Measurements from ENCODE around the gene KLF15.

GRCh38 chr3:126316031-126316461 is 41.2 kb downstream of the KLF15 start:
- no peak for TF ChIP-seq POLR2AphosphoS5 (IDR thresholded peaks at IDR 0.05; ENCODE audit: low read depth, low read length)
- no peak for TF ChIP-seq POLR2A (IDR thresholded peaks at IDR 0.05; ENCODE audit: low read depth, low read length)
- TF ChIP-seq POU2F2 (IDR thresholded peaks at IDR 0.05; ENCODE audit: low read depth, low read length): no peak
- no peak for TF ChIP-seq TAF1 (IDR thresholded peaks at IDR 0.05; ENCODE audit: low read depth, low read length)
- no peak for TF ChIP-seq SPI1 (IDR thresholded peaks at IDR 0.05; ENCODE audit: low read depth, low read length)
